ENCODE results near the gene ENAH. TPM values are rescaled to one million over a fixed set of nuclear protein-coding genes. Genes with fewer than 3 reads are reported as not detected.

The ENAH gene
- total RNA-seq, 1 donor, result 0.52 TPM

GRCh38 chr1:225548140-225548857, 104.6 kb downstream of the ENAH start:
- Histone ChIP-seq H3K27me3 (ENCODE audit: insufficient read depth, low read length) (no peaks in the 10 kb centered on the region), H3K4me3 (ENCODE audit: low read length) (no peak overlapping the region), H3K4me1 (ENCODE audit: insufficient read depth, low read length) (no peaks in the 10 kb centered on the region), H3K9me3 (ENCODE audit: low read depth, low read length) (no peaks in the 10 kb centered on the region)

GRCh38 chr1:225545649-225546048, 107.3 kb downstream of the ENAH start:
- no peaks in the 10 kb centered on the region for H3K9me3 ChIP-seq (ENCODE audit: low read depth, low read length)
- H3K27me3 ChIP-seq (ENCODE audit: insufficient read depth, low read length), result no peaks in the 10 kb centered on the region
- no peak overlapping the region for H3K4me3 ChIP-seq (ENCODE audit: low read length)
- no peaks in the 10 kb centered on the region for H3K4me1 ChIP-seq (ENCODE audit: insufficient read depth, low read length)

- Histone ChIP-seq H3K4me1 (ENCODE audit: insufficient read depth, low read length) (no peaks in the 10 kb centered on the region), H3K9me3 (ENCODE audit: low read depth, low read length) (no peaks in the 10 kb centered on the region), H3K27me3 (ENCODE audit: insufficient read depth, low read length) (no peaks in the 10 kb centered on the region), H3K4me3 (ENCODE audit: low read length) (no peak overlapping the region)
Observed at GRCh38 chr1:225544924-225545323, 108.0 kb downstream of the ENAH start.

- no peaks in the 10 kb centered on the region for H3K4me1 ChIP-seq (ENCODE audit: insufficient read depth, low read length)
- no peaks in the 10 kb centered on the region for H3K9me3 ChIP-seq (ENCODE audit: low read depth, low read length)
- no peaks in the 10 kb centered on the region for H3K27me3 ChIP-seq (ENCODE audit: insufficient read depth, low read length)
- H3K4me3 ChIP-seq (ENCODE audit: low read length), result no peak overlapping the region
Observed at GRCh38 chr1:225544263-225544662, 108.7 kb downstream of the ENAH start.

GRCh38 chr1:225543350-225543749, 109.6 kb downstream of the ENAH start:
- no peaks in the 10 kb centered on the region for H3K9me3 ChIP-seq (ENCODE audit: low read depth, low read length)
- H3K4me1 ChIP-seq (ENCODE audit: insufficient read depth, low read length), result no peaks in the 10 kb centered on the region
- H3K27me3 ChIP-seq (ENCODE audit: insufficient read depth, low read length), result no peaks in the 10 kb centered on the region
- no peak overlapping the region for H3K4me3 ChIP-seq (ENCODE audit: low read length)

- no peaks in the 10 kb centered on the region for H3K9me3 ChIP-seq (ENCODE audit: low read depth, low read length)
- no peaks in the 10 kb centered on the region for H3K4me1 ChIP-seq (ENCODE audit: insufficient read depth, low read length)
- no peak overlapping the region for H3K4me3 ChIP-seq (ENCODE audit: low read length)
- no peaks in the 10 kb centered on the region for H3K27me3 ChIP-seq (ENCODE audit: insufficient read depth, low read length)
Observed at GRCh38 chr1:225541383-225541782, 111.5 kb downstream of the ENAH start.

GRCh38 chr1:225539575-225539974, 113.3 kb downstream of the ENAH start:
- no peaks in the 10 kb centered on the region for H3K4me1 ChIP-seq (ENCODE audit: insufficient read depth, low read length)
- peaks cover 7% of the 10 kb centered on the region for H3K27me3 ChIP-seq (ENCODE audit: insufficient read depth, low read length)
- H3K4me3 ChIP-seq (ENCODE audit: low read length), result no peak overlapping the region
- no peaks in the 10 kb centered on the region for H3K9me3 ChIP-seq (ENCODE audit: low read depth, low read length)

GRCh38 chr1:225539069-225539468, 113.9 kb downstream of the ENAH start:
- Histone ChIP-seq H3K4me3 (ENCODE audit: low read length) (no peak overlapping the region), H3K4me1 (ENCODE audit: insufficient read depth, low read length) (no peaks in the 10 kb centered on the region), H3K27me3 (ENCODE audit: insufficient read depth, low read length) (peaks cover 7% of the 10 kb centered on the region), H3K9me3 (ENCODE audit: low read depth, low read length) (no peaks in the 10 kb centered on the region)

- Histone ChIP-seq H3K27me3 (ENCODE audit: insufficient read depth, low read length) (peaks cover 7% of the 10 kb centered on the region), H3K4me1 (ENCODE audit: insufficient read depth, low read length) (no peaks in the 10 kb centered on the region), H3K4me3 (ENCODE audit: low read length) (no peak overlapping the region), H3K9me3 (ENCODE audit: low read depth, low read length) (no peaks in the 10 kb centered on the region)
Observed at GRCh38 chr1:225537554-225538251, 115.2 kb downstream of the ENAH start.

- Histone ChIP-seq H3K4me1 (ENCODE audit: insufficient read depth, low read length) (no peaks in the 10 kb centered on the region), H3K27me3 (ENCODE audit: insufficient read depth, low read length) (peaks cover 7% of the 10 kb centered on the region), H3K4me3 (ENCODE audit: low read length) (no peak overlapping the region), H3K9me3 (ENCODE audit: low read depth, low read length) (no peaks in the 10 kb centered on the region)
Observed at GRCh38 chr1:225535280-225535679, 117.6 kb downstream of the ENAH start.

GRCh38 chr1:225534772-225535171, 118.2 kb downstream of the ENAH start:
- no peaks in the 10 kb centered on the region for H3K9me3 ChIP-seq (ENCODE audit: low read depth, low read length)
- H3K27me3 ChIP-seq (ENCODE audit: insufficient read depth, low read length), result peaks cover 7% of the 10 kb centered on the region
- H3K4me3 ChIP-seq (ENCODE audit: low read length), result no peak overlapping the region
- no peaks in the 10 kb centered on the region for H3K4me1 ChIP-seq (ENCODE audit: insufficient read depth, low read length)

GRCh38 chr1:225534135-225534534, 118.8 kb downstream of the ENAH start:
- peaks cover 7% of the 10 kb centered on the region for H3K27me3 ChIP-seq (ENCODE audit: insufficient read depth, low read length)
- no peak overlapping the region for H3K4me3 ChIP-seq (ENCODE audit: low read length)
- H3K9me3 ChIP-seq (ENCODE audit: low read depth, low read length), result no peaks in the 10 kb centered on the region
- H3K4me1 ChIP-seq (ENCODE audit: insufficient read depth, low read length), result no peaks in the 10 kb centered on the region

- H3K9me3 ChIP-seq (ENCODE audit: low read depth, low read length), result no peaks in the 10 kb centered on the region
- H3K27me3 ChIP-seq (ENCODE audit: insufficient read depth, low read length), result peaks cover 11% of the 10 kb centered on the region
- H3K4me1 ChIP-seq (ENCODE audit: insufficient read depth, low read length), result no peaks in the 10 kb centered on the region
- no peak overlapping the region for H3K4me3 ChIP-seq (ENCODE audit: low read length)
Observed at GRCh38 chr1:225533238-225533637, 119.7 kb downstream of the ENAH start.

- Histone ChIP-seq H3K27me3 (ENCODE audit: insufficient read depth, low read length) (peaks cover 11% of the 10 kb centered on the region), H3K9me3 (ENCODE audit: low read depth, low read length) (no peaks in the 10 kb centered on the region), H3K4me3 (ENCODE audit: low read length) (no peak overlapping the region), H3K4me1 (ENCODE audit: insufficient read depth, low read length) (no peaks in the 10 kb centered on the region)
Observed at GRCh38 chr1:225532240-225532944, 120.5 kb downstream of the ENAH start.

GRCh38 chr1:225529726-225530125, 123.2 kb downstream of the ENAH start:
- Histone ChIP-seq H3K9me3 (ENCODE audit: low read depth, low read length) (no peaks in the 10 kb centered on the region), H3K4me3 (ENCODE audit: low read length) (no peak overlapping the region), H3K27me3 (ENCODE audit: insufficient read depth, low read length) (peaks cover 3% of the 10 kb centered on the region), H3K4me1 (ENCODE audit: insufficient read depth, low read length) (no peaks in the 10 kb centered on the region)
